Activated CD4-positive, CD25-positive, alpha-beta regulatory T cell treated with anti-CD3 and anti-CD28 coated beads, Interleukin-2, amount 50 U/mL, for 24 hours (primary cell): ENCODE measurements around the gene POGLUT2.
"Not testable (repeated sequence)": the region's sequence is repeated elsewhere in the genome, so short reads cannot be mapped to it uniquely, and the experiment has no call there.

ENCODE experiments used
- ATAC-seq, 2 donors: fragments of 150-1000 bp; cut with Tn5 transposase; one replicate each; pipeline ENCODE4 v1.10.0; 2021; ENCODE audit warnings: mild to moderate bottlenecking in 1 of 2, moderate library complexity in 1 of 2

Gene POGLUT2

DNA sequence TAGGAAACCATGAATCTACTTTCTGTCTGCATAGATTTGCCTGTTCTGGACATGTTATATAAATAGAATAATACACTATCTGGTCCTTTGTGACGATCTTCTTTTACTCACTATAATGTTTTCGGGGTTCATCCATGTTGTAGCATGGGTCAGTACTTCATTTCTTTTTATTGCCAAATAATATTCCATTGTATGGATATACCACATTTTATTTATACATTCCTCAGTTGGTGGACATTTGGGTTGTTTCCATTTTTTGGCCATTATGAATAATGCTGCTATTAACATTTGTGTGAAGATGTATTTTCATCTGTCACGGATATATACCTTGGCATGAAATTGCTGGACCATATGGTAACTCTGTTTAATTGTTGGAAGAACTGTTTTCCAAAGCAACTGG, 6.9 kb upstream of the POGLUT2 start:
- no peak for ATAC-seq

DNA sequence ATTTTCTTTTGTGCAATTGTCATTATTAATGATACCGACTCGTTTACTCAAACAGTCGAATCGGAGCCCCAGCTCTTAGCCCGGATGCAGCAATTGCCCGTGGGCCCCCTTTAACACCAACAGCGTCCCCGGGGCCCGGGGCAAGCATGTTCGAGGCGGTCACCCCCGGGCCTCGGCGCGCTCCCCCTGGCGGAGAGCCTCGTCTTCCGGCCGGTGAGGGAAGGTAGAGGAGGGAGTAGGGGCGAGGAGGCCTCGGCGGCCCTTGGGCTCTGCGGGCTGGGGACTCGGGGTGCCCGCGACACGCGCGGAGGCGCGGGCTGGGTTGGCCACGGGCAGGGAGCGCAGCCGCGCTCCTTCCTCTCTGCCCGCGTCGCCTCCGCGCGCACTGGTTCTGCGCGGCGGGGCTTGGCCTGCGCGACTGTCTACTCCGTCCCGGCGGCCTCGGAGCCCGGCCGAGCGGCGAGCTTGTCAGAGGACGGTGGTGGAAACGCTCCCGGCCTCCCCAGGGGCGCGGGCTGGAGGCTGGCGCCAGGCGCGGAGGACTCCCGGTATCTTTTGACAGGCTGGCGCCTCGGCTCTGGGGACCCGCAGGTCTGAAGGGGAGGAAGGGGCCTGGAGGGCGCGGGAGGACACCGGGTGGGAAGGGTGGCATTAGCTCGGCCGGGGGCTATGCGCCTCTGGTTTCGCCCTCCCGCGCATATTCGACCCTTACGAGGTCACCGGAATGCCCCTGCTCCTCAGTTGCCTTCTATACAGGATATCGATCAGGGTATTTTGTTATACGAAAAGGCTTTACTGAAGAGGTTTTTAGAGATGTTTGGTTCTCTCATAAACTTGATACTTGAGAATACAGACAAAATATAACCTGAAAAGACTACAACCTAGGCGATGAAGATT, 1.6 kb upstream of the POGLUT2 start:
- ATAC-seq = peak; percentile 85

DNA sequence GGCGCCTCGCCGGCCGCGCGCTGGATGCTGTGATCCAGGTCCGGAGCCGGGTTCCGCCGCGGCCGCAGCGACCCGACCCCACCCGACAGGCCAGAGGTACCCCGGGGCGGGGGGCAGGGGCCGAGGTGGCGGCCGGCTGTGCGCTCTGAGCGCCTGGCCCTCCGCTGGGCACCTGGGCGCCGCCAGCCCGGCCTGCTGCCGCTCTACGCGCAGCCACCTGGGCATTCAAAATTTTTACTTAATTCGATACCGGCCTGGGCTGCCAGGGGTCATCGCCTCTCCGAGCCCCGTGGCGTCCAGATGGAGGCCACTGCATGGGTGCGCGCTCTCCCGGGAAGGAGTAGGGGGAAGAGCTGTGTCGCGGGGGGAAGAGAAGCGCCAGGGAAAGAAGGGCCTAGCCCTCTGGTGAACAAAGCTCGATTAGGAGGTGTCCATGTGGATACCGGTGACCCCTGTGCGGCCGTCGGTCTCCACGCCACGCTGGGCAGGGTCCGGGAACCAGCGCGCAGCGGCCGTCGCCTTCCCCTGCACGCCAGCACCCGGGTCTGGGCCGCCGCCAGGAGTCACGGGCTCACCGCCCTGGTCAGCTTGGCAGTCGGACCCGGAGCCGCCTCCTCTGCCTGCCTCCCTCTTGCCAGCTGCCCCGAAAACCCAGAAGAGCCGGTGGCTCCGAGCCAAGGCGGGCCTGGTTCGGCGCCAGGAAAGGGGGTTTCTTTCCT, 809 bp upstream of the POGLUT2 start:
- peak in 1 of 2 donors; percentile 1 for ATAC-seq

DNA sequence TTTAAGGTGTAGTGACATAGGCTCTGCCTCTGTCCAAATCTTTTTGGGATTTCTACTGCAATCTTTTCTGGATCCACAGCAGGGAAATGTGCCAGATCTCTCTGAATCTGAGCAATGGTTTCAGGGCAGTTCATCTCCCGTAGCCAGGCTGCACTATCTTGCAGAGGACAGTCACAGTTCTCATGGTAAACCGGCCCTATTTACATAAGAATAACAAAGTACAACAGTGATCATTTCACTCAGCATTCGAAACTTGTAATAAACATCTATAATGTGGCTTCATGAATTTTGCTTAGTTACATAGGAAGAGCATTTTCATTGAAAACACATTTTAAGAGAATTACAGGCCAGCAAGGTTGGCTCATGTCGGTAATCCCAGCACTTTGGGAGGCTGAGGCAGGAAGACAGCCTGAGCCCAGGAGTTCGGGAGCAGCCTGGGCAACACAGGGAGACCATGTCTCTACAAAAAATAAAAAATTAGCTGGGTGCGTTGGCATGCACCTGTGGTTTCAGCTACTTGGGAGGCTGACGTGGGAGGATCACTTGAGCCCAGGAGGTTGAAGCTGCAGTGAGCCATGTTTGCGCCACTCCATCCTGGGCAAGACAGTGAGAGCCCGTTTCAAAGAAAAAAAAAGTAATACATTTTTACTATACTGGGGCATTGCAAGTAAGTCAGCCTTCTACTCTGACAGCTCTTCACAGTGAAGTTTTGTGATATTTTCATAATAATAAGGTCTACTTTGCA, 5.0 kb downstream of the POGLUT2 start:
- no peak for ATAC-seq

DNA sequence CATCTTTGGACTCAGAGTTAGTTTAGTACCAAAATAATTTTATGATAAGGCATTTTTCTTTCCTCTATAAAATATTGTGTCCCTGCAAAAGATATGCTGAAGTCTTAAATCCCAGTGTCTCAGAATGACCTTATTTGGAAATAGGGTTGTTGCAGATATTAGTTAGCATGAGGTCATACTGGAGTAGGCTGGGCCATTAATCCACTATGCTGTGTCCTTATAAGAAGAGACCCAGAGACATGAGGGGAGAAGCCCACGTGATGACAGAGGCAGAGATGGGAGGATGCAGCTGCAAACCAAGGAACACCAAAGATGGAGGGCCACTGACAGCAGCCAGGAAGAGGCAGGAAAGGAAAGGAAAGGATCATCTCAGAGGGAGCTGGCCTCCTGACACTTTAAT, 6.4 kb downstream of the POGLUT2 start:
- ATAC-seq = no peak

DNA sequence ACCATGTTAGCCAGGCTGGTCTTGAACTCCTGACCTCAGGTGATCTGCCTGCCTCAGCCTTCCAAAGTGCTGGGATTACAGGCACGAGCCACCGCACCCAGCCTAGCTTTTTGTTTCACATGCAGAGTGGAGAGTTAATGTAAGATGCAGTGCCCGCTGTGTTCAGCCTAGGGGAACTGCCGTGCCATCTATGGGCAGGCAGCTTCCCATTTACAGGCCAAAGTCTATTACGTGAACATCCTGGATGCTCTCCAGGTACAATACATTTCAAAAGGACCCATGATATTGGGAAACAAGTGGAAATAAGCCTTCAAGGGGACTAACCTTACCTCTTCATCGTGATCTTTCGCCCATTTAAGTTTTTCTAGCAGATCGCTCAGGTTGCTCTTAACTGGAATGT, 10.1 kb downstream of the POGLUT2 start:
- no peak for ATAC-seq

DNA sequence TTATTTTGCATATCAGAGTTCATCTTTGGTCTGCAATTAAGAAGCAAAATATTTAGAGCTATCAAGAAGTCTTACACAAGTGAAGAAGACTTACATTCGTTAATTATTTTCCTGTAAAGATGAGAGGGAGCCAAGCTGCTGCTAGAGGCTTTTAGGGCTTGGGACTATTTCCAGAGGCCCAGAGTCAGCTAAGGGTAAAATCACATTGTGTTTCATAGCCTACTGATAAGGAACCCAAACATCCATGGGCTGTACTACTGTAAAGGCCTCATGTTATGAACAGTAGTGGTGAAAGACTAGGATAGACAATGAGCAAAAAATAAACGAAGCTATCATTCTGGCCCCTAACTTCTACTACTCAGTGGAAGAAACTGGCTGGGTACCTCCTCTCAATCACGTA, 14.3 kb downstream of the POGLUT2 start:
- ATAC-seq = no peak

DNA sequence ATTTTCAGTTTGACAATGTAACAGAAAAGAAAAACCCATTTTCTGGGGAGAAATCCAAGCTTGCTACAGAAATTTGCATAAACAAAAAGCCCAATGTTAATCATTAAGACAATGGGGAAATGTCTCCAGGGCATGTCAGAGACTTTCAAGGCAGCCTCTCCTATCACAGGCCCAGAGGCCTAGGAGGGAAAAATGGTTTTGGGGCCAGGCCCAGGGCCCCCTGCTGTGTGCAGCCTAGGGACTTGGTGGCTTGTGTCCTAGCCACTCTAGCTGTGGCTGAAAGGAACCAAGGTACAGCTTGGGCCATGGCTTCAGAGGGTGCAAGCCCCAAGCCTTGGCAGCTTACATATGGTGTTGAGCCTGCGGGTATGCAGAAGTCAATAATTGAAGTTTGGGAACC, 17.2 kb downstream of the POGLUT2 start:
- no peak for ATAC-seq

DNA sequence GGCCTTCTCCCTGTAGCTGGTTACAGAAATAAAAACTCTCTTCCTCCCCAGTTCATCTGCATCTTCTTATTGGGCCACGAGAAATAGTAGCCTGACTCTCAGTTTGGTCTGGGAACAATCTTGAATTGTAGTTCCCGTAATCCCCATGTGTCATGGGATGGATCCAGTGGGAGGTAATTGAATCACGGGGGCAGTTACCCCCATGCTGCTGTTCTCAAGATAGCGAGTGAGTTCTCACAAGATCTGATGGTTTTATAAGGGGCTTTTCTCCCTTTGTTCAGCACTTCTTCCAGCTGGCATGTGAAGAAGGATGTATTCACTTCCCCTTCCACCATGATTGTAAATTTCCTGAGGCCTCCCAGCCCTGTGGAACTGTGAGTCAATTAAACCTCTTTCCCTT, 18.1 kb downstream of the POGLUT2 start:
- not testable (repeated sequence) for ATAC-seq

DNA sequence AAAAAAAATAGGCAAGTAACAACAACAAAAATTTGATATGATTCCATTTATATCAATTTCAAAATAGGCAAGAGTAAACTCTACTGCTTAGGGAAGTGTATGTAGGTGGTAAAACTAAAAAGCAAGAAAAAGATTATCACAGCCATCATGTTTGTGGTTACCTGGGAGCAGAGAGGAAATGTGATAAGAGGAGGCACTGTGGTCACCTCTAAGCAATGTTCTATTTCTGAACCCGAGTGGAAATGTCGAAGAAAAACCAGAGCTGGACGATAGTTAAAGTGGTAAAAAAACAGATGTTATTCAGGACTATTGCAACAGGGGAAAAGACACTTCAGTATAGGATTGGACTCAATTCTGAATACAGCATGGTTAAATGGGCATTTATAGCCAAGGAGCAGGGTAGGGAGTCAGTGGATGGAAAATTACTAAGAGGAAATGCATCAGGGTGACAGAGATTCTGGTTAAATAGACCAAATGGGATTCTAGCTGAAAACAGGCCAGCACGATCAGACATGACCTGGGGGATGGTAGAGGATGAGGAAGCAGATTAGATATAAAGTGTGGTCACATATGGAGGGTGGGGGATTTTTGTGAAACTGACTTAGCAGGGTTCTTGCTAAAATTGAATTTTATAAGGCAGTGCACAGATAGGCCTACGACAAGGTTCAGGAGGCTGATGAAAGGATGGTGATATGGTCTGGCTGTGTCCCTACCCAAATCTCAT, 19.2 kb downstream of the POGLUT2 start:
- peak; percentile 85 to 91 for ATAC-seq

DNA sequence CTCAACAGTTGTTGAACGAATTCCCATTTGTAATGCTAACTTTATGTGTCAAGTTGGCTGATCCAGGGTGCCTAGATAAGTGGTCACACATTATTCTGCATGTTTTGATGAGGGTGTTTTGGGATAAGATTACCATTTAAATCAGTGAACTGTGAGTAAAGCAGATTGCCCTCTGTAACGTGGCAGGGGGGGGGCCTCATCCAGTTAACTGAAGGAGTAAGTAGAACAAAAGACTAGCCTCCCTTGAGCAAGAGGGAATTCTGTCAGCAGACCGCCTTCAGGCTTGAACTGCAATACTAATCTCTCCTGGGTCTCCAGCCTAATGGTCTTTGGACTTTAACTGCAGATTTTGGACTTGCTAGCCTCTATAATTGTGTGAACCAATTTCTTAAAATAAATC, 21.0 kb downstream of the POGLUT2 start:
- ATAC-seq = no peak

DNA sequence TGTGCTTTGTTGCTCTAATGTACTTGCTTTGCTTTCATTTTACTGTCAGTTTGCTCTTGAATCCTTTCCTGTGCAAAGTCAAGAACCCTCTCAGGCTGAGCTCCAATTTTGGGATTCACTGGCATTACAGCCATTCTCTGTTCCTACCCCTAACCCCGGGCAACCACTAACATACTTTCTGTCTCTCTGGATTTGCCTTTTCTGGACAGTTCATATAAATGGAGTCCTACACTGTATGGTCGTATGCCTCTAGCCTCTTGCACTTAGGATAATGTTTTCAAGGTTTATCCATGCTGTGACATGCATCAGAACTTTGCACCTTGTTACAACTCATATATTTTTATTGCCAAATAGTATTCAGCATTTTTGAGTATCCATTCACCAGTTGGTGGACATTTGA, 22.5 kb downstream of the POGLUT2 start:
- no peak for ATAC-seq

DNA sequence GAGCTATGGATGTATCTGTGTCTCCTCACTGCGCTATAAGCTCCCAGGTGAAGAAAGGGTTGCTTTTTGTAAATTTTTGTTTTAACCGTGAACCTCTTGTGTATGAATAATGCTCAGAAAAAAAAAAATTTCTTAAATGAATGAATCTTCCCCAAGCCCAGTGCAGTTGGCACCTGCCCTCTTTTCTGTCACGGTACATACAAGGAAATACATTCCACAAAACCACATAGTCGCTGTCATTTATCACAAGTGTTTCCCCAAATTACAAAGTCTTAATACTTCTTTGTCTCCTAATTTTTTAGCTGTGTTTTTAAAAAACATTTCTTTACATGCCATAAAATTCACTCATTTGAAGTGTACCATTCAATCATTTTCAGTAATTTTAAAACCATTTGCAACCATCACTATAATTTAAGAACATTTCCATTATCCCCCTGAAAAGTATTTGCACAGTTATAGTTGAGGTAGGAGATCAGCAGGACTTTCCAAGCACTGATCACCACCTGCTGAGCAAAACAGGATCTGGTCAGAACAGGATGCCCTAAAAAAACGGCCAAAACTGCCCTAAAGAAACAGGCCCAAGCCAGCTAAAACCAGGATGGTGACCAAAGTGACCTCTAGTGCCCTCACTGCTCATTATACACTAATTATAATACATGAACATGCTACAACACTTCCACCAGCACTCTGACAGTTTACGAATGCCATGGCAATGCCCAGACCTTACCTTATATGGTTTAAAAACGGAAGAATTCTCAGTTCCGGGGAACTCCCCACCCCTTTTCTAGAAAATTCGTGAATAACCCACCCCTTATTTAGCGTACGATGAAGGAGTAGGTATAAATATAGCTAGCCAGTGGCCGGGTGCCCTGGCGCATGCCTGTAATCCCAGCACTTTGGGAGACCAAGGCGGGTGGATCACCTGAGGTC, 23.9 kb downstream of the POGLUT2 start:
- no peak for ATAC-seq

DNA sequence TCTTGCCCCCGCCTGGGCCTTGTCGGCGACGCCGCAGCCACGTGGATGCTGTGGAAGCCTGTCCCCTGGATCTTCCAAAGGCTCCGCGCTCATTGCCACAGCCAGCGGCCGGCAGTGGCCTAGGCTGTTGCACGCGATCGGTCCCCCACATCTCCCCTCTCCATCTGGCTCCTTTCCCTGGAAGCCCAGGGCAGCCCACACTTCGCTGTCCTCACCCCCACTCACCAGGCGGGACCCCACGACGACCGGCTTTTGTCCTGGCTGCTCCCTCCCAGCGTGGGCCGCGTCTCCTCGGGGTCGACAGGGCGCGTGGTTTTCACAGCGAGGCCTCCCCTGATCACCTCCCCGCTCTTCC, 24.6 kb downstream of the POGLUT2 start:
- no peak for ATAC-seq

DNA sequence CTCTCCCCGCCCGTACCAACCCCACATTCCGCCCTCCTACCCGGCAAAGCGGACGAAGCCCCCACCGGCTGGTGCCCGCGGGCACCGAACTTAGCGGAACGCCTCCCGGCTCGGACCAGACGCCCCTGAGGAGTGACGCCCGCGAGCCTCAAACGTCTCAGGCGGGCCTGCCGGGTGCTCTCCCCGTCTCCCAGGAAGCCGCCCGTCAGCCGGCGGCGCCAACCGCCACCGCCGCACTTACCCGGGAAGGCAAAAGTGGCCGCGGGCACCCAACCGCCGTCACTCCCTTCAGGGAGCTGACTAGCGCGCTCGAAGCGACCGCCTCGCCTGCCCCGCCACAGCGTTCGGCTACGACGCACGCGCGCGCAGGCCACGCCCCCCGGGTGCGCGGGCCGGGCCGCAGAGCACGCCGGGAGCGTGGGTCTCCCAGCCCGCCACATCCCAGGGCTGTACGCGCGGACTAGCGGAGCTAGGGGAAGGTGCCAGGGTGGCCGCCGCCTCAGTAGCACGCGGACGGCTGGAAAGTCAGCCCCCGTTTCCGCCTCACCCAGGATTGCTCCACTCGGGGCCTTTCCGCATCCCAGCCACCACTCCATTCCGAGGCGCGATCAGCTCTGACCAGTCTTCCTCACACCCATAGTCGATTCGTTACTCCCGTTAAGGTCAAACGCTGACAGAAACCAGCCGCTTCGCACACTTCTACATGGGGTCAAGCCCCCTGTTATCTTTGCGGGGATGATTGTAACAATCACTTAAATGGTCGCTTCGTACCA, 25.1 kb downstream of the POGLUT2 start, which contains the start of gene TEX30:
Gene TEX30, minus strand, starts transcription at position 346 of the 773 bp plus-strand sequence. CDS start 3,760 bp downstream, outside the sequence.
- ATAC-seq = peak; percentile 95 to 97

DNA sequence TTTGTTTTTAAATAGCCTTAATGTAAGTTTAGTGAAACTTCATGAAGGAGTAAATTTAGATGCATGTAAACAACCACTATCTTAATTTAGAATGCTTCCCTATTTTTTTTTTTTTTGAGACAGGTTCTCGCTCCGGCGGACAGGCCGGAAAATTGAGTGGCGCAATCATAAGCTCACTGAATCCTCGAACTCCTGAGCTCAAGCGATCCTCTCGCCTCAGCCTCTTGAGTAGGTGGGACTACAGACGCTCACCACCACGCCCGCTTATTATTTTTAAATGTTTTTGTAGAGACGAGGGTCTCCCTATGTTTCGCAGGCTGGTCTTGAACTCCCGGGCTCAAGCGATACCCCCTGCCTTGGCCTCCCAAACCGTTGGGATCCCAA, 26.7 kb downstream of the POGLUT2 start:
- ATAC-seq = no peak

DNA sequence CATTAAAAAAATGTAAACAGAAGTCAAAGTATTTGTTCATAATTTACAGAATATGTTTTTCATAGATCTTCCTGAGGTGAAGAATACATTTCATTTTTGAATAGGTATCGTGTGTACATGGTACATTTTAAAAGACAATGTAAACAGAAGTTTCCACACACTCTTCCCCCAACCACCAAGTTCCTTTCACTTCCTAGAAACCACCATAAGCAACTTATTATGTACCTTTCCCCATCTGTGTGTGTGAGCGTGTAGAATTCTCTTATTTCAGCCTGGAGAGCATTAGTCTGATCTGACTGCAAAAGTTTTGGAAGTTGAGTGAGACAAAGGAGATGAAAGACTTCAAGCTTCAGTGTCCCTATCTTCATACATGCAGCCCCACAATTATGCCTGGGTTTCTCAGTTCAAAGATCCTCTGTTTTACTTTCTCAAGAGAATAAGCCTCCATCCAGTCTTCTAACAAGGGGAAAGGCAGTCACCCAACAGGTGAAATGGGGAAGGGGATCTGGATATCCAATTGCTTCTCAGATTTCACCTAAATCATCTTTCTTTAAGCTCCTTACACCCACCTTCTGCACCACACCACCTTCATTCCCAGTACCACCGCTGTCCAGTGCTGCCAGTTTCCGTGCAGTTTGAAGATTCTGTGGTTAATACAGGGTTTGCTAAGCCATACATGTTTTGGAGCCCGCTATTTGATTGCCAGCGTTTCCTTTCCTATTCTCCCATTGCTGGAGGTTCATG, 27.3 kb downstream of the POGLUT2 start:
- ATAC-seq = no peak

DNA sequence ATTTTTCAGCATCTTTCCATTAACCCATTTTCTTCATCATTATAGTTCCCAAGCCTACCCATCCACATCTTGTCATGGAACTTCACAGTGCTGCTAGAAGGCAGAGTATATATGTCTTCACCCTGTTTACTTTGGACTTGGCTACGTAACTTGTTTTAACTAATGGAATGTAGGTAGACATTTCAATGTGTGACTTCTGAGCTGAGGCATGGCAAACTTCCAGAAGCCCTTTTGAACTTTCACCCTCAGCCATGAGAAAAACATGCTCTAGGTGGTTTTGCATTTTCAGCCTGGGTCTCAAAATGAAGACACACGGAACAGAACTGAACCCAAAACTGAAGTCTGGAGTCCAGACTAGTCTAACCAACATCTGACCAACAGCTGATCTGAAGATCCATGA, 28.3 kb downstream of the POGLUT2 start:
- ATAC-seq = no peak

DNA sequence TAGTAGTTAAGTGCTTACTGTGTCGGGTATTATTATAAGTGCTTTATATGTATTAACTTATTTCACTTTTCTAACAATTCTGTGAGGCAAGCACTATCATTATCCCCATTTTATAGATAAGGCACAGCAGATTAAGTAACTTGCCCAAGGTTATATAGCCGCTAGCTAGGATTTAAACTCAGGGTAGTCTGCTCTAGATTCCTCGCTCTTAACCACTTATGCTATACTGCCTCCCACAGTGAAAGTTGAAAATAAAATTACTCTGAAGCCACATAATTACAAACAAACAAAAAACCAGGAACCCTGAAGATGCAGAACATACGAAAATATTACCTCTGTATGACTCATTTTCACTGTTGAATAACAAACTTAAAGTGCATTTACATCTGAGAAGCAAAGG, 29.1 kb downstream of the POGLUT2 start:
- no peak for ATAC-seq

DNA sequence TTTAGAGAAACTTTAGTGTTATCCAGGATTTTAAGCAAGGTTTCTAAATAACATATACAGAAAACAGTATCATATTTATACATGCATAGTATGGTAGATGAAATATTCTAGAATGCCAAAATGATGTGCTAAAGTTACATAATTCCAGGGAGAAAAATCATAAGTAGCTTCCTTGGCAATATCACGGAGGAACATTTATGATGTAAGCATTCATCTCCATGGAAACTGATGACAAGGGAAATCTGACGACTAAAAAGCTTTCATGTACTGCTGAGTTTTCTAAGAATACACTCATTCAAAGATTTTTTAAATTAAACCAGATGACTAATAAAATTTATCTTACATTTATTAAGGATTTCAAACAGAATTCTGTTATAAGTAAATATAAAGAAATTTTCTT, 29.9 kb downstream of the POGLUT2 start:
- no peak for ATAC-seq
